Loucy (cell line): ENCODE data around the gene IRF1.
A peak's percentile ranks its signal among the peaks of the same experiment; 100 is the strongest.

ENCODE experiments used
- H2AFZ ChIP-seq: fragments of 200-600 bp; sonication (generic); 2 replicates; pipeline ENCODE4 v1.6.0; 2016; ENCODE audit warnings: antibody characterized with exemption, mild to moderate bottlenecking, low read length, moderate library complexity
- H3F3A ChIP-seq: fragments of 200-600 bp; 2 replicates; pipeline ENCODE4 v1.6.0; 2016; ENCODE audit warnings: antibody characterized with exemption, low read depth, mild to moderate bottlenecking
- H3K27me3 ChIP-seq: fragments of 200-600 bp; sonication (generic); 2 replicates; pipeline ENCODE4 v1.6.1; 2014; ENCODE audit warnings: low read length, mild to moderate bottlenecking; ENCODE audit not compliant: insufficient read depth, poor library complexity, severe bottlenecking
- H3K36me3 ChIP-seq: fragments of 200-600 bp; sonication (generic); 2 replicates; pipeline ENCODE4 v1.6.1; 2016; ENCODE audit warnings: low read length; ENCODE audit not compliant: insufficient read depth
- H3K4me1 ChIP-seq: fragments of 200-600 bp; sonication (generic); 2 replicates; pipeline ENCODE4 v1.5.1; 2014; ENCODE audit warnings: low read length, mild to moderate bottlenecking; ENCODE audit not compliant: insufficient read depth, poor library complexity, severe bottlenecking
- H3K4me2 ChIP-seq: fragments of 200-600 bp; sonication (generic); 2 replicates; pipeline ENCODE4 v1.6.0; 2014; ENCODE audit warnings: antibody characterized with exemption, low read length, low read depth, mild to moderate bottlenecking; ENCODE audit not compliant: poor library complexity, severe bottlenecking
- H3K4me3 ChIP-seq: fragments of 200-600 bp; sonication (generic); 2 replicates; pipeline ENCODE4 v1.5.1; 2014; ENCODE audit warnings: low read length, mild to moderate bottlenecking, mixed read lengths; ENCODE audit not compliant: poor library complexity, severe bottlenecking
- H3K79me2 ChIP-seq: fragments of 200-600 bp; sonication (generic); 2 replicates; pipeline ENCODE4 v1.6.1; 2014; ENCODE audit warnings: low read length; ENCODE audit not compliant: insufficient read depth
- H3K9ac ChIP-seq: fragments of 200-600 bp; sonication (generic); 2 replicates; pipeline ENCODE4 v1.6.0; 2014; ENCODE audit warnings: mild to moderate bottlenecking, low read depth, low read length, moderate library complexity; ENCODE audit not compliant: poor library complexity, severe bottlenecking
- H3K9me2 ChIP-seq: fragments of 200-600 bp; sonication (generic); replicated peaks from 2 replicates; pipeline ENCODE4 v1.6.1; 2016; ENCODE audit warnings: low read depth, low read length, mixed read lengths
- H3K9me3 ChIP-seq: fragments of 200-600 bp; sonication (generic); 2 replicates; pipeline ENCODE4 v1.6.1; 2014; ENCODE audit warnings: mild to moderate bottlenecking, antibody characterized with exemption, low read length, low read depth; ENCODE audit not compliant: insufficient read depth
- H4K20me1 ChIP-seq: fragments of 200-600 bp; sonication (generic); 2 replicates; pipeline ENCODE4 v1.6.0; 2014; ENCODE audit warnings: antibody characterized with exemption, low read length, mild to moderate bottlenecking; ENCODE audit not compliant: insufficient read depth, poor library complexity, severe bottlenecking
- EZH2phosphoT487 ChIP-seq: fragments of 200-600 bp; IDR thresholded peaks from 2 replicates; pipeline ENCODE4 v1.6.1; 2018; ENCODE audit warnings: antibody characterized with exemption, mild to moderate bottlenecking, moderate library complexity, borderline replicate concordance
- TF ChIP-seq, protein P1 (sequence below): fragments of 200-600 bp; sonication (generic); conservative IDR thresholded peaks from 2 replicates; pipeline ENCODE4 v1.5.1; 2014; ENCODE audit warnings: mild to moderate bottlenecking, antibody characterized with exemption, low read length

IRF1 gene

DNA sequence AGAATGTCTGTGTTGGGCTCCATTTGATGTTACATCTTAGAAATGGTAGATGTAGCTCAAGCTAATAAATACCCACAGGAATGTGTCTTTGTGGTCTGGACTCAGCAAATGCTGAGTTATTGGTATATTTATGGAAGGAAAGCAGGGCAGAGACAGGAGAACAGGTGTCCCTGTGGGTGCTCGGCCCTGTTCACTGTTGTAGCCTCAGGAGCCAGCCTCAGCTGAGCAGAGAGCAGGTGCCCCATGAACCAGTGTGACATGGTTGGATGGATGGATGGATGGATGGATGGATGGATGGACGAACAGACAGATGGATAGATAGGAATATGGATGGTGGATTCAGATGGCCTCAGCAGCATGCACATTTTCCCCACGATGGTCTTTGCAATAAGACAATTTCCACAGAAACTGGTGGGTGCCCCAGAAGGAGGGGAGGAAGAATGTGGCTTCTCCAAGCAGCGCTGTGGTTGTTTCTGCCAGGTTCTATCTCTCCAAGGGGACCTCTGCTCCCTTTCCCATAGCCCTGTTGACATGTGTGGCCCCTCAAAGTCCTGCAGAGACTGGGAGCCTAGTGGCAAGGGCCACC, 8.2 kb upstream of the IRF1 start:
- Histone ChIP-seq H3K4me2 (no peak overlapping the region), H3F3A (no peaks in the 10 kb centered on the region)

DNA sequence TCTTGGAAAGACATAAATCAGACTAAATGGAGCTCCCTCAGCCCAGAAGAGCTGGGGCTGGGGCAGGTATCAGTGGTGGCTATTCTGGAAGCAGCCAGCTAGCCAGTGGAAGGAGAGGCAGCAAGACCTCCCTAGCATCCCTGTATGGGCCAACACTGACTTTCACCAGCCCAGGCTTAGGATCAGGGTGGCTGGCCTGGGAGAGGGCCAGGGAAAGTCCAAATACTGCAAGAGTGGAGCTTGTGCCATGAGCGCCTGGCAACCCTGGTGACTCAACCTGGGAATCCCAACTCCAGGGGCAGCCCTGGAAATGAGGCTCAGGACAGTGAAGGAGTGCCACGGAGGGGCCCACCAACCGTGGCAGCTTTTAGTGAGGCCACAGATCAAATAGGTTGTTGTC, 7.6 kb upstream of the IRF1 start:
- Histone ChIP-seq H3K79me2 (peaks cover 27% of the 10 kb centered on the region; the same call in 1 of the 2 replicates), H3K9me2 (no peaks in the 10 kb centered on the region), H3K9ac (peak overlapping the region; percentile 96), H2AFZ (no peak overlapping the region), H3F3A (no peaks in the 10 kb centered on the region), H3K4me3 (peak overlapping the region; percentile 96), H3K4me1 (peaks cover 51% of the 10 kb centered on the region), H4K20me1 (no peaks in the 10 kb centered on the region), H3K4me2 (peak overlapping the region; percentile 95), H3K36me3 (no peaks in the 10 kb centered on the region), H3K9me3 (no peaks in the 10 kb centered on the region), H3K27me3 (no peaks in the 10 kb centered on the region)
- no peak for TF ChIP-seq EZH2phosphoT487
- TF ChIP-seq, protein P1, sequence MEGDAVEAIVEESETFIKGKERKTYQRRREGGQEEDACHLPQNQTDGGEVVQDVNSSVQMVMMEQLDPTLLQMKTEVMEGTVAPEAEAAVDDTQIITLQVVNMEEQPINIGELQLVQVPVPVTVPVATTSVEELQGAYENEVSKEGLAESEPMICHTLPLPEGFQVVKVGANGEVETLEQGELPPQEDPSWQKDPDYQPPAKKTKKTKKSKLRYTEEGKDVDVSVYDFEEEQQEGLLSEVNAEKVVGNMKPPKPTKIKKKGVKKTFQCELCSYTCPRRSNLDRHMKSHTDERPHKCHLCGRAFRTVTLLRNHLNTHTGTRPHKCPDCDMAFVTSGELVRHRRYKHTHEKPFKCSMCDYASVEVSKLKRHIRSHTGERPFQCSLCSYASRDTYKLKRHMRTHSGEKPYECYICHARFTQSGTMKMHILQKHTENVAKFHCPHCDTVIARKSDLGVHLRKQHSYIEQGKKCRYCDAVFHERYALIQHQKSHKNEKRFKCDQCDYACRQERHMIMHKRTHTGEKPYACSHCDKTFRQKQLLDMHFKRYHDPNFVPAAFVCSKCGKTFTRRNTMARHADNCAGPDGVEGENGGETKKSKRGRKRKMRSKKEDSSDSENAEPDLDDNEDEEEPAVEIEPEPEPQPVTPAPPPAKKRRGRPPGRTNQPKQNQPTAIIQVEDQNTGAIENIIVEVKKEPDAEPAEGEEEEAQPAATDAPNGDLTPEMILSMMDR, result no peak

More for the DNA sequence above, 8.2 kb upstream of the IRF1 start:
- no peaks in the 10 kb centered on the region for H3K9me2 ChIP-seq
- peaks cover 49% of the 10 kb centered on the region for H3K4me1 ChIP-seq
- no peaks in the 10 kb centered on the region for H3K36me3 ChIP-seq
- H3K79me2 ChIP-seq, result peaks cover 23% of the 10 kb centered on the region; the same call in 1 of the 2 replicates
- no peaks in the 10 kb centered on the region for H3K27me3 ChIP-seq
- no peak overlapping the region for H2AFZ ChIP-seq
- H3K4me3 ChIP-seq, result no peak overlapping the region
- peak overlapping the region; percentile 96 for H3K9ac ChIP-seq
- H3K9me3 ChIP-seq, result no peaks in the 10 kb centered on the region
- TF ChIP-seq EZH2phosphoT487, result no peak
- TF ChIP-seq, protein P1, result no peak
- H4K20me1 ChIP-seq, result no peaks in the 10 kb centered on the region

DNA sequence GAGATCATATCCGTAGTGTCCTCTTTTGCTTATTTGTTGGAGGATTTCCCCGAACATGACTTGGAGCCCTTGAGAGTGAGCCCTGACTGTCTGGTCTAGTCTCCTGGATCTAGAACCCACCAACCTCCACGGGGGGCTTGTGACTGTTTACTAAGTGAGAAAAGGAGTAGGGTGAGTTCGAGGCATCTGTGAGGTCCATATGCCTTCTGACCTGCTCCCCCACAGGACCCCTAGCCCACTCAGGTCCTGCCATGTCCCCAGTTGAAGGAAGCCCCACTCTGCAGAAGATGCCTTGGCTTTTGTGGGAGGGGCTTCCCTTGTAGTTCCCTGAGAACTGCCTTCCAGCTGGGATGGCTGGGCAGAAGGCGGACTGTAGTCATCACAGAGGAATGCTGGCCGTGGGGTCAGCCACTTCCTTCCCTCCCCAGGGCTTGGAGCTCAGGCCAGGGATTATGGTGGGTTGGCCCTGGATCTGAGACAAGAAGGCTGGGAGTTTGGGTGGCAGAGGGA, 7.0 kb upstream of the IRF1 start:
- TF ChIP-seq EZH2phosphoT487, result no peak
- TF ChIP-seq, protein P1, result no peak
- Histone ChIP-seq H3K4me1 (peaks cover 51% of the 10 kb centered on the region), H3K36me3 (no peaks in the 10 kb centered on the region), H2AFZ (no peak overlapping the region), H3F3A (no peaks in the 10 kb centered on the region), H3K27me3 (no peaks in the 10 kb centered on the region), H3K4me2 (peak overlapping the region; percentile 95), H3K9me2 (no peaks in the 10 kb centered on the region), H3K9me3 (no peaks in the 10 kb centered on the region), H3K79me2 (peaks cover 27% of the 10 kb centered on the region; the same call in 1 of the 2 replicates), H3K9ac (peak overlapping the region; percentile 96), H3K4me3 (peak overlapping the region; percentile 96), H4K20me1 (no peaks in the 10 kb centered on the region)
